VCaP (cell line): ENCODE measurements around the gene PIGR.

Experiments used
- H3K27ac ChIP-seq: fragments of 450-650 bp; 2 replicates; pipeline ENCODE4 v1.5.1; 2017
- TF ChIP-seq, protein P1 (sequence below): fragments of 450-650 bp; conservative IDR thresholded peaks from 2 replicates; pipeline ENCODE4 v1.5.1; 2017; ENCODE audit warnings: mild to moderate bottlenecking, moderate library complexity

The PIGR gene

DNA sequence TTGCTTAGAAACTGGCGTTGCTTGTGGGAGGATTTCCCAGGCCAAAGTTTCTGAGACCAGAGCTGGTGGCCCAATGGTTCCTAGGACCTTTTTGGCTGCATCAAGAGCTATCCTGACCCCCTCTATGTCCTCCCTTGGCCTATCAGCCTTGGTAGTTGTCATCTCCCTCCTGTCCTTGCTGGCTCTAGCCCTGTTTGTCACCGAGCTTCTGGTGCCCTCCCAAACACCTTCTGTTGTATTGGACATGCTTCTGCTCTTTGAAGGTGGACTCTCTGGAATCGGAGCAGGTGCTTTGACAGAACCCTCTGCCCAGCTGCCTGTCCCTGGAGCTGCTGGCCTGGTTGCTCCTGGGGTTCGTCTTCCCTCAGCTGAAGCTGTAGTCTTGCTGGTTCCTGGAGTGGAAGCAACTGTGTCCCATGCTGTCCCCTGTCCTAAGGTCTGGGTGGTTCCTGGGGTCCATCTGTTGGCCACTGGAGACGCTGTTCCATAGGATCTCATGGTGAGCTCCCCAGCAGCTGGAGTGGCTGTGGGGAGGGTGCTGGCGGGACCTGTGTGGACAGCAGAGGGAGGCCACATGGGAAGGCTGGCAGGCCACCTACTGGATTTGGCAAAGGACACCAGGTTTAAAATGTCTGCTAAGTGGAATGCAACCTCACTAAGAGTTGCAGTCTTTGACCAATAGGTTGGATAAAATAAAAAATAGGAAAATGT, 14.6 kb upstream of the PIGR start:
- TF ChIP-seq, protein P1, sequence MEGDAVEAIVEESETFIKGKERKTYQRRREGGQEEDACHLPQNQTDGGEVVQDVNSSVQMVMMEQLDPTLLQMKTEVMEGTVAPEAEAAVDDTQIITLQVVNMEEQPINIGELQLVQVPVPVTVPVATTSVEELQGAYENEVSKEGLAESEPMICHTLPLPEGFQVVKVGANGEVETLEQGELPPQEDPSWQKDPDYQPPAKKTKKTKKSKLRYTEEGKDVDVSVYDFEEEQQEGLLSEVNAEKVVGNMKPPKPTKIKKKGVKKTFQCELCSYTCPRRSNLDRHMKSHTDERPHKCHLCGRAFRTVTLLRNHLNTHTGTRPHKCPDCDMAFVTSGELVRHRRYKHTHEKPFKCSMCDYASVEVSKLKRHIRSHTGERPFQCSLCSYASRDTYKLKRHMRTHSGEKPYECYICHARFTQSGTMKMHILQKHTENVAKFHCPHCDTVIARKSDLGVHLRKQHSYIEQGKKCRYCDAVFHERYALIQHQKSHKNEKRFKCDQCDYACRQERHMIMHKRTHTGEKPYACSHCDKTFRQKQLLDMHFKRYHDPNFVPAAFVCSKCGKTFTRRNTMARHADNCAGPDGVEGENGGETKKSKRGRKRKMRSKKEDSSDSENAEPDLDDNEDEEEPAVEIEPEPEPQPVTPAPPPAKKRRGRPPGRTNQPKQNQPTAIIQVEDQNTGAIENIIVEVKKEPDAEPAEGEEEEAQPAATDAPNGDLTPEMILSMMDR: no peak
- no peak overlapping the region for H3K27ac ChIP-seq

DNA sequence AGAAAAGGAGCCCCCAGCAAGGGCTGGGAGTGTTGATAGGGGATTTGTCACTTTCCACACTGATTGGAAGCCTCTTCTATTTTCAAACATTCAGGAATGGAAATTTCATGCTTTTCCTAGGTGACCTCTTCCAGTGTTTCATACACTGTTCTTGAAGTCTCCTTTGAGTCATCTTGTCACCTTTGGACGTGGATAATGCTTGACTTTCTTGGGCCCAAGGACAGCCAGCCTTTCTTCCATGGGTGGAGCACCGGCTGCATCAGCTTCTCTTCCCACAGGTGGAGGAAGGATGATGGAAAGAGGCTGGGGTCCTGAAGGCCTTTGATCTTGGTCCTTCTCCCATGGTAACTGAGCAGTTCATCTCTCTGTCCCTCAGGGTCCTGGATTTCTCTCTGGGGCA, 11.9 kb upstream of the PIGR start:
- TF ChIP-seq, protein P1: no peak
- no peak overlapping the region for H3K27ac ChIP-seq

DNA sequence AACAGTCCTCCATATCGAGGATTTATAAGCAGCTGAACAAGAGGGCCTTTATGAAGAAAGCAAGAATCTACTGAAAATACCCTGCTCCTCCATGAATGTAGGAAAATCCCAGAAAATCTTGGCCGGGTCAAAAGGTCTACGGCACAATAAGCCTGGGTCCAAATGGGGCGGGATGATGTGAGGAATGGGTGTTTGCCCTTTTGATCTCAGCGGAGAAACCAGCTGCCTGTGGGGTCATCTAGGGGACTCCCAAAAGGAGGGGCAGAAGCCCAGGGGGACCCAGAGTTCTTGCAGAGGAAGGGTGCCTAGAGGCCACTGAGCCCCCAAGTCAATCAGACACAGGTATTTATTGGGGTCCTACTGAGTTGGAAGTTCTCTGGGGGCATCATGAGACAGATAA, 11.4 kb upstream of the PIGR start:
- H3K27ac ChIP-seq: no peak overlapping the region
- TF ChIP-seq, protein P1: no peak

DNA sequence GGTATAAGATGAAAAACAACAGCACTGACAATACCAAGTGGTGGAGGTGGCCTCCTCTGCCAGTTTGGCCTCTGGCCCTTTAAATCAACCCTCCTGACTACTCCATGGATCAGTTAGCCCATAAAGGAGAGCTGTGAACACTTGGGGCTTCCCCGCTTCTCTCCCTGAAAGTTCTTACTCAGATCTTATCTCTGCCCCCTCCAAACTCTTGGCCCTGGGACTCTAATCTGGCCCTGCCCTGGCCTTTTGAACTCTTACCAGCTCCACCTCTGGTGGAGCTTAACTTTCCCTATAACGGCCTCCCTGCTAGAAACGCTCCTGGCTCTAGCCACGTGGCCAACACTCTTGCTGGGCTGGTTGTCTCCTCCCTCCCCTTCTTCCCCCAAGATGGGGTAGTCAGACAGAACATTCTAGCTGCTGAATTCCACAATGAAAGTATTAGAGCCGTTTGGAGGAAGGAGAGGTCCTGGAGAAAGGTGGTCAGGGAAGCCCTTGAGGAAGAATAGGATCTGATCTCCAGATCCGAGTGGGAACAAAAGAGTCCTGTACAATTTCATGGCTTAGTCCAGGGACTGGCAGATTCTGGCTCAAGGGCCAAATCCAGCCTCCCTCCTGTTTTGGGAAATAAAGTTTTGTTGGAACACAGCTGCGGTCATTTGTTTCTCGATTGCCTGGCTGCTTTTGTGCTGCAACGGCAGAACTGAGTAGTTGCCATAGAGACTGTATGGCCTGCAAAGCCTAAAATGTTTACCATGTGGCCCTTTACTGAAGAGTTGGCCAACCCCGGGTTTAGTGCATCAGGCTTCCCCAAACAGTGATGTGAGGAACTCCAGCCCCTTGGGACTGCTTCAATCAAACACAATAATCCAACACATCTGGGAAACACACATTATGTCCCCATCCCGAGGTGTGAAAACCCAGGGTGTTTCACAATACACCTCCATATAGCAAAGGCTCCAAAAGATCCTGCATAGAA, 9.5 kb upstream of the PIGR start:
- TF ChIP-seq, protein P1: no peak
- no peak overlapping the region for H3K27ac ChIP-seq

DNA sequence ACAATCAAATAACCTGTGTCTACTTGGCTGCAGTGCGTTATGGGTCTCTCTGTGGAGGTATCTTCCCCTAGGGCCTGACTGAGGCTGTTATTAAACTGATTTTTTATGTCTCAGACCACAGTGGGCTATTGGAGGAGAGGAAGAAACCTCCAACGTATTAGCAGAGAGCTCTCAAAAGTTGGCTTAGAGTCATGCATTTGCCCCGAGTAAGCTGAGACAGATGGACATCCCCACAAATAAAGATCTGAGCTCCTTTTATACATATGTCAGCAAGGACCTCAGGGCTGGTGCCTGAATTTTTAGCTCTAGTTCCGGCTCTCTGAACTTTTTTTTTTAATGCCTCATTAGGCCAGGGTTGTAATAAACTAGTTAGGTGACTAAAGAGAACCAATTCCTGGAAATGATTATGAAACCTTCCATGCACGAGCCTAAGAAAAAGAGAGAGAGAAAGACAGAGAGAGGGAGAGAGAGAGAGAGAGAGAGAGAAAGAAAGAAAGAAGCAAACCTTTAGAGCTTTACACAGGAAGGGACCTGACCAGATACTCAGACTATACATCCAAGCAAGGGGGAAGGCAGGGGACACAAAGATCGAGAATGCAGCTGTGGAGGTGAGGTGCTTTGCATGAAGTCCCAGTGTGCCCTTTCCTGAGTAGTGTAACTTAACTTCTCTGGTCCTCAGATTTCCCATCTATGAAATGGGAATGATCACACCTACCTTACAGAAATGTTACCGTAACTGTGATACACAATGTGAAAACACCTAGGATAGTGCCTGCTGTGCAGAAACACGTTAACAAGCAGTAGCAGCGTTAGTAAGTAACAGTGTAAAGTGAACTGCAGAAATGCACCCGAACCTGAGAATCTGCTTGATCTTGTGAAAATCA, 8.4 kb upstream of the PIGR start:
- H3K27ac ChIP-seq: peak overlapping the region; percentile 90
- TF ChIP-seq, protein P1: no peak

DNA sequence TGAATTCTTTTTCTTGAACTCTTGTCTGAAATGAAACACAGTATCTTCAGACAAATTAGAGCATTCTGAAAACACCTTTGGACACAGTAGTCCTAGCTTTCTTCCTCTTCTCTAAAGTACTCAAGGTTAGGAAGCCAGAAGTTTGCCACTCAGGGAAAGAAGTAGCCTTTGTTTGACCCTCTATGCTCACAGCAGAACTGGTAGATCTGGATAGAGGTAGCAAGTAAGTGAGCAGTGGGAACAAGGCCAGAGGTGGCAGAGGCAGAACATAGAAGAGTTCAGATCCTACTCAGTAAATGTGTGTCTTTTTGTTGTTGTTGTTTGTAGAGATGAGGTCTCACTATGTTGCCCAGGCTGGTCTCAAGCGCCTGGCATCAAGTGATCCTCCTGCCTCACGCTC, 7.4 kb upstream of the PIGR start:
- H3K27ac ChIP-seq: peak overlapping the region; percentile 90
- TF ChIP-seq, protein P1: no peak
